ENCODE data around the gene CBX7.

CBX7 gene

GRCh38 chr22:39123751-39124581 lies 28.5 kb downstream of the CBX7 start:
- no peak for DNase-seq (ENCODE audit: low read depth in 2 of 2)

GRCh38 chr22:39122772-39123470 lies 29.6 kb downstream of the CBX7 start:
- no peak for DNase-seq (ENCODE audit: low read depth in 2 of 2)

- DNase-seq (ENCODE audit: low read depth in 2 of 2) = no peak
Measured at GRCh38 chr22:39120983-39121382, 31.5 kb downstream of the CBX7 start.

GRCh38 chr22:39117585-39118191 lies 34.8 kb downstream of the CBX7 start:
- peak in 1 of 2 experiments; percentile 7 for DNase-seq (ENCODE audit: low read depth in 2 of 2)

GRCh38 chr22:39115977-39116621 lies 36.4 kb downstream of the CBX7 start:
- DNase-seq (ENCODE audit: low read depth in 2 of 2) = no peak

GRCh38 chr22:39115570-39115969 lies 36.9 kb downstream of the CBX7 start:
- no peak for DNase-seq (ENCODE audit: low read depth in 2 of 2)

GRCh38 chr22:39114112-39114511 lies 38.4 kb downstream of the CBX7 start:
- DNase-seq (ENCODE audit: low read depth in 2 of 2) = no peak

GRCh38 chr22:39110631-39111561 lies 41.6 kb downstream of the CBX7 start:
- DNase-seq (ENCODE audit: low read depth in 2 of 2) = no peak

- DNase-seq (ENCODE audit: low read depth in 2 of 2) = no peak
Measured at GRCh38 chr22:39109361-39109760, 43.1 kb downstream of the CBX7 start.

- DNase-seq (ENCODE audit: low read depth in 2 of 2) = no peak
Measured at GRCh38 chr22:39108487-39108886, 44.0 kb downstream of the CBX7 start.

GRCh38 chr22:39106326-39106725 lies 46.2 kb downstream of the CBX7 start:
- DNase-seq (ENCODE audit: low read depth in 2 of 2) = no peak

GRCh38 chr22:39103431-39103830 lies 49.0 kb downstream of the CBX7 start:
- DNase-seq (ENCODE audit: low read depth in 2 of 2) = no peak

GRCh38 chr22:39101226-39101625 lies 51.3 kb downstream of the CBX7 start:
- DNase-seq (ENCODE audit: low read depth in 2 of 2) = no peak

- DNase-seq (ENCODE audit: low read depth in 2 of 2) = no peak
Measured at GRCh38 chr22:39098576-39098975, 53.9 kb downstream of the CBX7 start.

GRCh38 chr22:39098026-39098425 lies 54.5 kb downstream of the CBX7 start:
- DNase-seq (ENCODE audit: low read depth in 2 of 2) = no peak

GRCh38 chr22:39097098-39098020 lies 55.1 kb downstream of the CBX7 start, which contains the start of gene APOBEC3H:
Gene APOBEC3H, plus strand, starts transcription at chr22:39097244. Its CDS starts 3,035 bp downstream, at chr22:39100279.
- DNase-seq (ENCODE audit: low read depth in 2 of 2) = no peak

- no peak for DNase-seq (ENCODE audit: low read depth in 2 of 2)
Measured at GRCh38 chr22:39095971-39096370, 56.5 kb downstream of the CBX7 start.

GRCh38 chr22:39094717-39095389 lies 57.6 kb downstream of the CBX7 start:
- DNase-seq (ENCODE audit: low read depth in 2 of 2) = no peak

- no peak for DNase-seq (ENCODE audit: low read depth in 2 of 2)
Measured at GRCh38 chr22:39092111-39092862, 60.2 kb downstream of the CBX7 start.

Measured in fibroblast of skin of left biceps (primary cell).